ENCODE data around the gene LY6G5C.

LY6G5C gene

GRCh38 chr6:31629014-31629413 is 51.9 kb downstream of the LY6G5C start:
- peaks cover 98% of the 10 kb centered on the region for H3K36me3 ChIP-seq (ENCODE audit: control insufficient read depth, insufficient read depth, low read length)
- WGBS, 2 experiments: 94 to 96% methylated on average over 7 of the region's 7 CpGs

DNA sequence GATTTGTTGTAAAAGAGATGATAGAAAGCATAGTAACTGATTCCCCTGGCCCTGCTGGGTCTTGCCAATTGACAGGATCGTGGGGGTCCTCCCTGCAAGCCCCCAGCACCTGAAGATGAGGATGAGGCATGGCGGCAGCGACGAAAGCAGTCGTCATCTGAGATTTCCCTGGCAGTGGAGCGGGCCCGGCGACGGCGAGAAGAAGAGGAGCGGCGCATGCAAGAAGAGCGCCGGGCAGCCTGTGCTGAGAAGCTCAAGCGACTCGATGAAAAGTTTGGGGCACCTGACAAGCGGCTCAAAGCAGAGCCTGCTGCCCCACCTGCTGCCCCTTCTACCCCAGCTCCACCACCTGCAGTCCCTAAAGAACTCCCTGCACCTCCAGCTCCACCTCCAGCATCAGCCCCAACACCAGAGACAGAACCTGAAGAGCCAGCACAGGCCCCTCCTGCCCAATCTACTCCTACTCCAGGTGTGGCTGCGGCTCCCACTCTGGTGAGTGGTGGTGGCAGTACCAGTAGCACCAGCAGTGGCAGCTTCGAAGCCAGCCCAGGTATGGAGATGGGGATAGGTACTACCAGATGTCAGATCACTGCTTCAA is 53.1 kb downstream of the LY6G5C start:
- H3K4me1 ChIP-seq (ENCODE audit: control insufficient read depth, insufficient read depth, low read length): peaks cover 2% of the 10 kb centered on the region
- H3K27me3 ChIP-seq (ENCODE audit: control insufficient read depth, insufficient read depth, low read length, poor library complexity, severe bottlenecking): no peaks in the 10 kb centered on the region
- peaks cover 98% of the 10 kb centered on the region for H3K36me3 ChIP-seq (ENCODE audit: control insufficient read depth, insufficient read depth, low read length)
- no peaks in the 10 kb centered on the region for H3K9me3 ChIP-seq (ENCODE audit: control insufficient read depth, low read length)
- H3K27ac ChIP-seq (ENCODE audit: insufficient read depth, low read depth, low read length, poor library complexity, severe bottlenecking): no peak overlapping the region
- no peak overlapping the region for H3K4me3 ChIP-seq (ENCODE audit: insufficient read depth, low read depth, low read length)
- WGBS, 2 experiments: 94 to 97% methylated on average over 19 of the region's 19 CpGs

More at GRCh38 chr6:31629014-31629413, 51.9 kb downstream of the LY6G5C start:
- Histone ChIP-seq H3K9me3 (ENCODE audit: control insufficient read depth, low read length) (no peaks in the 10 kb centered on the region), H3K4me1 (ENCODE audit: control insufficient read depth, insufficient read depth, low read length) (no peaks in the 10 kb centered on the region), H3K27ac (ENCODE audit: insufficient read depth, low read depth, low read length, poor library complexity, severe bottlenecking) (no peak overlapping the region), H3K4me3 (ENCODE audit: insufficient read depth, low read depth, low read length) (no peak overlapping the region), H3K27me3 (ENCODE audit: control insufficient read depth, insufficient read depth, low read length, poor library complexity, severe bottlenecking) (no peaks in the 10 kb centered on the region)

GRCh38 chr6:31626952-31627351 is 53.9 kb downstream of the LY6G5C start:
- no peaks in the 10 kb centered on the region for H3K27me3 ChIP-seq (ENCODE audit: control insufficient read depth, insufficient read depth, low read length, poor library complexity, severe bottlenecking)
- peaks cover 93% of the 10 kb centered on the region for H3K36me3 ChIP-seq (ENCODE audit: control insufficient read depth, insufficient read depth, low read length)
- WGBS, 2 experiments: 95 to 97% methylated on average over 9 to 10 of the region's 10 CpGs
- H3K9me3 ChIP-seq (ENCODE audit: control insufficient read depth, low read length): no peaks in the 10 kb centered on the region
- peaks cover 10% of the 10 kb centered on the region for H3K4me1 ChIP-seq (ENCODE audit: control insufficient read depth, insufficient read depth, low read length)
- no peak overlapping the region for H3K27ac ChIP-seq (ENCODE audit: insufficient read depth, low read depth, low read length, poor library complexity, severe bottlenecking)
- no peak overlapping the region for H3K4me3 ChIP-seq (ENCODE audit: insufficient read depth, low read depth, low read length)
